Smooth muscle cell (in vitro differentiated cells): Measurements from ENCODE around the gene KLKB1. TPM values are rescaled to one million over a fixed set of nuclear protein-coding genes. Genes with fewer than 3 reads are reported as not detected.

Source experiments
- DNase-seq: peaks from one replicate; lab custom pipeline; 2025; ENCODE audit not compliant: unreplicated experiment; lab: John Stamatoyannopoulos, UW
- H2AFZ ChIP-seq: fragments of 200-600 bp; sonication (generic); 2 replicates; pipeline ENCODE4 v1.6.0; 2016; ENCODE audit warnings: antibody characterized with exemption, low read depth, mild to moderate bottlenecking
- H3F3A ChIP-seq: fragments of 200-600 bp; sonication (generic); 2 replicates; pipeline ENCODE4 v1.6.0; 2017; ENCODE audit warnings: antibody characterized with exemption, low read depth
- H3K27ac ChIP-seq: fragments of 200-600 bp; sonication (generic); 2 replicates; pipeline ENCODE4 v1.5.1; 2016; ENCODE audit warnings: low read depth, mild to moderate bottlenecking
- H3K27me3 ChIP-seq: fragments of 200-600 bp; sonication (generic); 2 replicates; pipeline ENCODE4 v1.6.1; 2016; ENCODE audit warnings: low read depth, mild to moderate bottlenecking
- H3K36me3 ChIP-seq: fragments of 200-600 bp; sonication (generic); 2 replicates; pipeline ENCODE4 v1.5.1; 2016; ENCODE audit warnings: low read depth
- H3K4me1 ChIP-seq: fragments of 200-600 bp; sonication (generic); 2 replicates; pipeline ENCODE4 v1.5.1; 2016; ENCODE audit warnings: low read depth
- H3K4me2 ChIP-seq: fragments of 200-600 bp; sonication (generic); 2 replicates; pipeline ENCODE4 v1.6.0; 2016; ENCODE audit warnings: mild to moderate bottlenecking
- H3K4me3 ChIP-seq: fragments of 200-600 bp; sonication (generic); 2 replicates; pipeline ENCODE4 v1.5.1; 2016; ENCODE audit warnings: mild to moderate bottlenecking
- H3K79me2 ChIP-seq: fragments of 200-600 bp; sonication (generic); 2 replicates; pipeline ENCODE4 v1.6.0; 2016; ENCODE audit warnings: low read depth, mild to moderate bottlenecking
- H3K9ac ChIP-seq: fragments of 200-600 bp; sonication (generic); 2 replicates; pipeline ENCODE4 v1.6.0; 2016; ENCODE audit warnings: low read depth
- H3K9me3 ChIP-seq: fragments of 200-600 bp; sonication (generic); replicated peaks from 2 replicates; pipeline ENCODE4 v1.5.1; 2016; ENCODE audit warnings: low read depth
- H4K20me1 ChIP-seq: fragments of 200-600 bp; sonication (generic); 2 replicates; pipeline ENCODE4 v1.6.0; 2016; ENCODE audit warnings: low read depth
- WGBS: methylation state at CpG from one replicate; pipeline ENCODE4 v1.1.7; 2016; ENCODE audit warnings: low lambda C conversion rate; 5-methylcytosine and 5-hydroxymethylcytosine counted together
- polyA plus RNA-seq: library from polyadenylated mRNA; unstranded; fragments of >200 nt; fragmentation: Nextera tagmentation; extraction: Ambion mirVana; gene quantifications from 2 replicates; pipeline ENCODE4 v1.2.1, GENCODE V29; 2016
- total RNA-seq: library from RNA; depleted of rRNA; stranded (reverse); fragments of >200 nt; gene quantifications from 2 replicates; pipeline ENCODE4 v1.2.3, GENCODE V29; 2014
- TF ChIP-seq, protein P1 (sequence below): fragments of 200-600 bp; sonication (generic); IDR thresholded peaks from 2 replicates; pipeline ENCODE4 v1.5.1; 2017; ENCODE audit warnings: borderline replicate concordance, mild to moderate bottlenecking, antibody characterized with exemption; ENCODE audit not compliant: insufficient read depth, poor library complexity, severe bottlenecking

KLKB1 gene
- total and polyA plus RNA-seq, 2 experiments from 2014 or later: not detected

- Histone ChIP-seq H3K4me3 (no peak overlapping the region), H3K27ac (no peak overlapping the region), H3K27me3 (no peaks in the 10 kb centered on the region), H4K20me1 (no peaks in the 10 kb centered on the region), H3K4me1 (no peaks in the 10 kb centered on the region), H2AFZ (no peak overlapping the region), H3K79me2 (no peaks in the 10 kb centered on the region), H3F3A (no peaks in the 10 kb centered on the region), H3K36me3 (no peaks in the 10 kb centered on the region), H3K9me3 (no peaks in the 10 kb centered on the region), H3K4me2 (no peak overlapping the region), H3K9ac (no peak overlapping the region)
- TF ChIP-seq, protein P1, sequence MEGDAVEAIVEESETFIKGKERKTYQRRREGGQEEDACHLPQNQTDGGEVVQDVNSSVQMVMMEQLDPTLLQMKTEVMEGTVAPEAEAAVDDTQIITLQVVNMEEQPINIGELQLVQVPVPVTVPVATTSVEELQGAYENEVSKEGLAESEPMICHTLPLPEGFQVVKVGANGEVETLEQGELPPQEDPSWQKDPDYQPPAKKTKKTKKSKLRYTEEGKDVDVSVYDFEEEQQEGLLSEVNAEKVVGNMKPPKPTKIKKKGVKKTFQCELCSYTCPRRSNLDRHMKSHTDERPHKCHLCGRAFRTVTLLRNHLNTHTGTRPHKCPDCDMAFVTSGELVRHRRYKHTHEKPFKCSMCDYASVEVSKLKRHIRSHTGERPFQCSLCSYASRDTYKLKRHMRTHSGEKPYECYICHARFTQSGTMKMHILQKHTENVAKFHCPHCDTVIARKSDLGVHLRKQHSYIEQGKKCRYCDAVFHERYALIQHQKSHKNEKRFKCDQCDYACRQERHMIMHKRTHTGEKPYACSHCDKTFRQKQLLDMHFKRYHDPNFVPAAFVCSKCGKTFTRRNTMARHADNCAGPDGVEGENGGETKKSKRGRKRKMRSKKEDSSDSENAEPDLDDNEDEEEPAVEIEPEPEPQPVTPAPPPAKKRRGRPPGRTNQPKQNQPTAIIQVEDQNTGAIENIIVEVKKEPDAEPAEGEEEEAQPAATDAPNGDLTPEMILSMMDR: no peak
- whole genome bisulfite sequencing: 95% methylated on average over 12 of the region's 12 CpGs
- DNase-seq: no peak
These were observed 31.0 kb downstream of the KLKB1 start for GRCh38 chr4:186258216-186258811.

- no peaks in the 10 kb centered on the region for H4K20me1 ChIP-seq
- no peaks in the 10 kb centered on the region for H3K27me3 ChIP-seq
- no peaks in the 10 kb centered on the region for H3F3A ChIP-seq
- H3K4me3 ChIP-seq: no peak overlapping the region
- H3K4me2 ChIP-seq: no peak overlapping the region
- 95% methylated on average over 6 of the region's 6 CpGs for WGBS
- H2AFZ ChIP-seq: no peak overlapping the region
- no peak overlapping the region for H3K27ac ChIP-seq
- DNase-seq: no peak
- TF ChIP-seq, protein P1: no peak
- no peaks in the 10 kb centered on the region for H3K9me3 ChIP-seq
- no peaks in the 10 kb centered on the region for H3K4me1 ChIP-seq
- no peak overlapping the region for H3K9ac ChIP-seq
- H3K79me2 ChIP-seq: no peaks in the 10 kb centered on the region
- H3K36me3 ChIP-seq: no peaks in the 10 kb centered on the region
These were observed 32.8 kb downstream of the KLKB1 start for GRCh38 chr4:186260117-186260503.

- 88% methylated on average over 12 of the region's 12 CpGs for WGBS
- no peak overlapping the region for H3K9ac ChIP-seq
- H3K36me3 ChIP-seq: no peaks in the 10 kb centered on the region
- no peaks in the 10 kb centered on the region for H3K27me3 ChIP-seq
- H4K20me1 ChIP-seq: no peaks in the 10 kb centered on the region
- no peak overlapping the region for H2AFZ ChIP-seq
- TF ChIP-seq, protein P1: no peak
- no peaks in the 10 kb centered on the region for H3K9me3 ChIP-seq
- H3K4me1 ChIP-seq: no peaks in the 10 kb centered on the region
- H3F3A ChIP-seq: no peaks in the 10 kb centered on the region
- H3K27ac ChIP-seq: no peak overlapping the region
- no peaks in the 10 kb centered on the region for H3K79me2 ChIP-seq
- H3K4me3 ChIP-seq: no peak overlapping the region
- no peak overlapping the region for H3K4me2 ChIP-seq
- no peak for DNase-seq
These were observed 33.5 kb downstream of the KLKB1 start for GRCh38 chr4:186260504-186261448.
